Middle frontal gyrus (tissue), 1 donor: ENCODE data around the gene FAAP20.

ENCODE experiments used
- DNase-seq: peaks from one replicate; pipeline ENCODE4 v3.0.0-alpha.2; 2015; ENCODE audit warnings: low spot score; ENCODE audit errors: extremely low spot score

The FAAP20 gene

GRCh38 chr1:2230781-2231531 is 36.4 kb upstream of the FAAP20 start:
- DNase-seq: no peak

GRCh38 chr1:2229911-2230731 is 35.5 kb upstream of the FAAP20 start:
- DNase-seq: no peak

DNA sequence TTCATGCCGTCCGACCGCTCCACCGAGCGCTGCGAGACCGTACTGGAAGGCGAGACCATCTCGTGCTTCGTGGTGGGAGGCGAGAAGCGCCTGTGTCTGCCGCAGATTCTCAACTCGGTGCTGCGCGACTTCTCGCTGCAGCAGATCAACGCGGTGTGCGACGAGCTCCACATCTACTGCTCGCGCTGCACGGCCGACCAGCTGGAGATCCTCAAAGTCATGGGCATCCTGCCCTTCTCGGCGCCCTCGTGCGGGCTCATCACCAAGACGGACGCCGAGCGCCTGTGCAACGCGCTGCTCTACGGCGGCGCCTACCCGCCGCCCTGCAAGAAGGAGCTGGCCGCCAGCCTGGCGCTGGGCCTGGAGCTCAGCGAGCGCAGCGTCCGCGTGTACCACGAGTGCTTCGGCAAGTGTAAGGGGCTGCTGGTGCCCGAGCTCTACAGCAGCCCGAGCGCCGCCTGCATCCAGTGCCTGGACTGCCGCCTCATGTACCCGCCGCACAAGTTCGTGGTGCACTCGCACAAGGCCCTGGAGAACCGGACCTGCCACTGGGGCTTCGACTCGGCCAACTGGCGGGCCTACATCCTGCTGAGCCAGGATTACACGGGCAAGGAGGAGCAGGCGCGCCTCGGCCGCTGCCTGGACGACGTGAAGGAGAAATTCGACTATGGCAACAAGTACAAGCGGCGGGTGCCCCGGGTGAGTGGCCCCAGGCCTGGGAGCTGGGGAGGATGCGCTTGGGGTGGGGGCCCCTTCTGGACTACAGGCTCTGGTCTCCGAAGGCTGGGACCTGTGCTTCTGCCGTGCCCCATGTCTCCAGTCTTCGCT is 34.7 kb upstream of the FAAP20 start:
- DNase-seq: peak; percentile 38

DNA sequence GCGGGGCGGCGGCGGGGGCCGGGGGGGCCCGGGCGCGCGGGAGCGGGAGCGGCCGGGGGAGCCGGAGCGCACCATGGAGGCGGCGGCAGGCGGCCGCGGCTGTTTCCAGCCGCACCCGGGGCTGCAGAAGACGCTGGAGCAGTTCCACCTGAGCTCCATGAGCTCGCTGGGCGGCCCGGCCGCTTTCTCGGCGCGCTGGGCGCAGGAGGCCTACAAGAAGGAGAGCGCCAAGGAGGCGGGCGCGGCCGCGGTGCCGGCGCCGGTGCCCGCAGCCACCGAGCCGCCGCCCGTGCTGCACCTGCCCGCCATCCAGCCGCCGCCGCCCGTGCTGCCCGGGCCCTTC is 34.1 kb upstream of the FAAP20 start:
- no peak for DNase-seq

DNA sequence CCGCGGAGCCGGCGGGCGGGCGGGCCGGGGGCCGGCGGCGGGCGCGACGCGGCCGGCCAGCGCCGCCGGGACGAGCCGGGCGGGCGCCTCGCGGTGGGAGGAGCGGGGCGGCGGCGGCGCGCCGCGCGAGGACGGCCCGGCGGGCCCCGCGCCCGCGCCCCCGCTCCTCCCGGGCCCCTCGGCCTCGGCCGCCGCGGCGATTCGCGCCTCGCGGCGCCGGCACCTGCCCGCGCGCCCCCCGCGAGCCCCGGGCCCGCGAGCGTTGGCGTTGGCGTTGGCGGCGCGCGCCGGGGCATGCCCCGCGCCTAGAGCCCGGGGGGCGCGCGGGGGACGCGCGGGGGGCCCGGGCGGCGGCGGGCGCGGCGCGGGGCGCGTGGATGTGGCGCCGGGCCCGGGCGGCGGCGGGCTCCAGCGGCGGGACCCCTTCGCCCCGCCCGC is 33.6 kb upstream of the FAAP20 start, which contains the start of gene SKI:
Gene SKI, plus strand, starts transcription at position 163 of the 438 bp plus-strand sequence. CDS start 448 bp downstream, outside the sequence.
- no peak for DNase-seq

- DNase-seq: peak; percentile 91
Measured at GRCh38 chr1:2227346-2228156, 33.0 kb upstream of the FAAP20 start.

DNA sequence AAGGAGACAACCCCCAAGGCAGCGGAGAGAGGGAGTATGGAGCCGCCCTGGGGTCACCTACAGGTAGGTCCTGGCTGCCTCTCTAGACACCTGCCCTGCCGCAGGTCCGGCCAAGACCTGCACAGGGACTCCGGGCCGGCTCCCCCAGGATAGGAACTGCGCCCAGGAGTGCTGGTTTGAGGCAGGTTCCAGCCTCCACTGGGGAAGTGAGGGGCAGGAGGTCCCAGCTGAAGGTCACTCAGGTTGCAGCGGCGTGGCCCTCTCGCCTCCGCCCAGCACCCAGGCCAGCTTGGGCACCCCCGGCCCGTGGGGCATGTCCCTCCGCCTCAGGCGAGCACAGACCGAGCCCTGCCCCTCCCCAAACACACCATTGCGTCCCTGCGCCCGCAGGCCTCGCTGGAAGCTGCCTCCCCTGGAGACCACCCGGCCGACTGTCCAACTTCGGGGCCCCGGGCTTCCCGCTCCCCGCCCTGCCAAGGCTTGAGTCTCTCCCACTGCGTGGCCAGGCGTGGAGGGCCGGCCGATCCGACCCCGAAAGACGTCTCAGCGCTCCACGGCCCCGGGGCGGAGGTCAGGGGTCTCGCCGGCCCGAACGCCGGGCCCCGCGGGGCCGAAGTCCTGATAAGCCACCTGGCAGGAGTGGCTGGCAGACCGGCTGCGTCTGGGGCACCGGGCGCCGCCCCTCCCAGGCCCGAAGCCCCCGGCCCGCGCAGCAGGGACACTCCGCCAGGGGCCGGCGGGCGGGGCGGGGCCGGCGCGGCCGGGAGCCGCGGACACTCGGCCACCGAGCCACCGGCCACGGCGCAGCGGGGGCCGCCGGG is 32.2 kb upstream of the FAAP20 start:
- DNase-seq: no peak

DNA sequence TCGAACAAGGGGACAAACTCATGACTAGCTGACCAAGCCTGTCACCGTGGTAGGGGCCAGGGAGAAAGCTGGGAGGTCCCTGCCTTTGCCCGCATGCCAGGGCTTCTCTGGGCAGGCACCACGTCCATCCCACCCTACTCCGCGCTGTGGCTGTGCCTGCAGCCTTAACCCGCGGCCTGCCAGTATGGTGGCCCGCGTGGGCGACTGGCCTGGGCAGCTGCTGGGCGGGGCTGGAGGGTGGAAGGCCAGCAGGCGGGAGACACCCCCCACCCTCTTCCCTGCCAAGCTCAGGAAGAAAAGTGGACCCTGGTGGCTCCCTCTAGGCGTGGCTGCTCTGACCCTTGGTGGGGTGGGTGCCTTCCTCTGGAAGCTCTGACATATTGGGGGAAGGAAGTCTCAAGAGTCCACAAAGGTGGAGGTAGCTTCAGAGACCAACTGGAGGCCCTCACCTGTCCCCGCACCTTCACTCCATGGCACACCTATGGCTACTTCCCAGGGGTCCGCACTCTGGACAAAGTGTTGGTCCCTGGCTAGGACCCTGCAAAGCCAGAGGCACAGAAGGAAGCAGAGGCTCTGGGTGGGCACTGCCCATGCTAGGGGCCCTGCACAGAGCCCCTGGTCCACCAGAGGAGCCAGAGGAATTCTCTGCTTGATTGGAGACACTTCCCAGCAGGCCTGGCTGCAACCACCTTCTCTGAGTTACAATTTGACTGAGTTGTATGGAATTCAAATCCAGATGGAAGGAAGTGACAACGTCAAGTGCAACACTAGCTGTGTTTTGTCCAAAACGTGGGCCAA is 30.3 kb upstream of the FAAP20 start:
- DNase-seq: no peak

DNA sequence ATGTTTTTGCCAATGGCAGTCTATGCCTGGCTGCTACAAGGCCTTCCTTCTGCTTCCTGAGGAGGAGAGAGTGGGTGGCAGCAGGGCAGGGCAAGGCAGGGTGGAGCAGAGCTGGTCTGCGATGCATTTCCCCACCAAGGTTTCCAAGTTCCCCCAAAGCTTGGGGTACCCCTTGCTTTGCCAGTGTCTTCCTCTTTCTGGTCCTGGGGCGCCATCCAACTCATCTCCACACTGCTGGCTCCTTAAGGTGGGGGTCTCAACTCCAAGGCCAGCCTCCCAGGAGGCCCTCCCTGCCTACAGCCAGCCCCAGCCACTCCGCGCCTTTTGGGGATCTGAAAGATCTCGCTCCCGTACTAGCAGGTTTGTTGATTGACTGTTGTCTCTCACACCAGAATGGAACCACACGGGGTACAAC is 29.6 kb upstream of the FAAP20 start:
- DNase-seq: no peak

GRCh38 chr1:2221271-2221670 is 26.7 kb upstream of the FAAP20 start:
- no peak for DNase-seq

DNA sequence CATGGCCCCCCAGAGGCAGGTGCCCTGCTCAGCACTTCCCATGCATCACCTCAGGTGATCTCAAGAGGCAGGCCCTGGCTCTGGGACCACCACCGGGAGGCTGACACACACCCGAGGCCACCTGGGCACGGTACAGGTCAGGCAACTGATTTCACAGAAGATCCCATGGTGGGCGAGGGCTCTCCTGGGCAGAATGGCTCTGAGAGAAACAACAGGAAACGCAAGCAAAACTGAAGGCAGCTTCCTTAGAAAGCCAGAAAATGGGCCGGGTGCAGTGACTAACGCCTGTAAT is 22.1 kb upstream of the FAAP20 start:
- DNase-seq: no peak

DNA sequence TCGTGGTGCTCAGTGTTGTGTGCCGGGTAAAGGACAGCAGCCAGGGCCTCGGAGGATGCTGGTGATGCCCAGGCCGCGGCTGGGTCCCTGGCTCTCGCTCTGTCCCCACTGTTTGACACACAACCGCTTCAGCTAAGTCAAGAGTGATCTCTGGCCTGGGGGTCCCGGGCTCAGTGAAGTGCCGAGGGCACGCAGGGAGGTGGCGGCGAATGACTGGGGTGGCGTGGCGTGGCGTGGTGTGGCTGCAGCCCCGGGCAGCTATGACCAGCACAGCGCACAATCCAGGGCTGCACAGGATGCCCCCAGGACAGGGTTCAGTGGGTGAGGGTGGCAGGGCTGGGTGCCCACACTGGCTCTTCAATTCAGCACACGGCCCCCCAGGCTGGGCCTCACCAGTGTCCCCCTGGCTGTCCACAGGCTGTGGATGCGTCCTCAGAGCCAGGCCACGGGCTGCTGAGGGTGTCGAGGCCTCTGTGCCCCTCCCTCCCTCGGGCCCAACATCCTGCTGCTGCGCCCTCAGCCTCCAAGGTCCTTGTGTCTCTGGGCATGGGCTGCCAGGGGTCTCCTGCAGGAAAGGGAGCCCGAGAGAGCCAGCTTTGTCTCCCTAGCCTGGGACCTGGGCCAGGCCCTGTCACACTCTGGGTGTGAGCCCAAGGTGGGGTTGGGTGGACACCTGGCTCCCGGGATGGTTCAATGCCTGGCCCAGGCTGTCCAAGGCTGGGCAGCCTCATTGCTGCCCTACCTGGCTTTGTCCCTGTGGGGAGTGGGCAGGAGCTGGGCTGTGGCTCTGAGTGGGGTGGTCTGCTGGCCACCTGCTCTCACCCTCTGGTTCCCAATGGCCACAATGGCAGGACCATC is 21.6 kb upstream of the FAAP20 start:
- DNase-seq: no peak

DNA sequence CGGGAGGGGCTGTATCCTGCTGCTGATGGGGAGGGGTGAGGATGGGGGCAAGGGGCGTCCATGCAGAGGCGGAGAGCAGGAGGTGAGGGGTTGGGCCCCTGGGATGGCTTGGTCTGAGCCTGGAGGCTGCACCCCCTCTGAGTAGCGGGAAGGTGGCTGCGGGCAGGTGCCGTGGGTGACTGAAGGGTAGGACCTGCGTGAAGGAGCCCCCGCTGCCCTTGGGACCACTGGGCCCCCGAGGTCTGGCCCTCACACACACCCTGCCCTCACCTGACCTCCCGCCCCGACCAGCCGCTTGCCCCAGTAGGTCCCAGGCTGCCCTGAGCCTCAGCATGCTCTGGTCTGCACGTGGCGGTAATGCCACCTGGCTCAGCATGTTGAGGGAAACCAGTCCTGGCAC is 20.8 kb upstream of the FAAP20 start:
- DNase-seq: no peak

DNA sequence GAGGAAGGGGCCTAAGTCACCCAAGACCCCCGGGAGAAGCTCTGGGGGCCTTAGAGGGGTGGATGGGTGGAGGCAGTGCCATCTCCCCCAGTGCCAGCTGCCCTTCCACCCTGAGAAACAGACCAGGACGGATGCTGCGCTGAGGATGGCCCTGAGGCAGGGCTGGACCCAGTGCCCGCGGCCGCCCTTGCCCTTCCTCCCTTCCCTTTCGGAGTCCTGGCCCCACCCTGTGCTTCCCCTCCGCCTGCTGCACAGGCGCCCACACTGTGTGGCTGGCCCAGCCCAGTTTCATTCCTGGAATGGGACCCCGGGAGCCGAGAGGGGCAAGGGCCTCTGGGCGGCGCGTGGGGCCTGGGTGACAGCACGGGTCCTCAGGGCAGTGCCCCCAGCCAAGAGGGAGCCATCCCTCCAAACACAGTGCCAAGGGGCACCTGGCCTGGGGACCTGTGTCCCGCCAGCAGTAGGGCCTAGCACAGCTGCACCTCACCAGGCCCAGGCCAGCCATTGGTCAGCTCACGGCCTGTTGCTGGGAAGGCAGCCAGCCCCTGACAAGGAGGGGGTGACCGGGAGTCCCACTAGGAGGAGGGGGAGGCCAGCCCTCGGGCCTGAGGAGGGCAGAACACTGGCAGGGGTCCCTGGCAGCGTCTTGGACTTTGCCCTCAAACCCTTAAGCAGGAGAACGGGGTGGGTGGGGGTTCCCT is 20.1 kb upstream of the FAAP20 start:
- DNase-seq: no peak

DNA sequence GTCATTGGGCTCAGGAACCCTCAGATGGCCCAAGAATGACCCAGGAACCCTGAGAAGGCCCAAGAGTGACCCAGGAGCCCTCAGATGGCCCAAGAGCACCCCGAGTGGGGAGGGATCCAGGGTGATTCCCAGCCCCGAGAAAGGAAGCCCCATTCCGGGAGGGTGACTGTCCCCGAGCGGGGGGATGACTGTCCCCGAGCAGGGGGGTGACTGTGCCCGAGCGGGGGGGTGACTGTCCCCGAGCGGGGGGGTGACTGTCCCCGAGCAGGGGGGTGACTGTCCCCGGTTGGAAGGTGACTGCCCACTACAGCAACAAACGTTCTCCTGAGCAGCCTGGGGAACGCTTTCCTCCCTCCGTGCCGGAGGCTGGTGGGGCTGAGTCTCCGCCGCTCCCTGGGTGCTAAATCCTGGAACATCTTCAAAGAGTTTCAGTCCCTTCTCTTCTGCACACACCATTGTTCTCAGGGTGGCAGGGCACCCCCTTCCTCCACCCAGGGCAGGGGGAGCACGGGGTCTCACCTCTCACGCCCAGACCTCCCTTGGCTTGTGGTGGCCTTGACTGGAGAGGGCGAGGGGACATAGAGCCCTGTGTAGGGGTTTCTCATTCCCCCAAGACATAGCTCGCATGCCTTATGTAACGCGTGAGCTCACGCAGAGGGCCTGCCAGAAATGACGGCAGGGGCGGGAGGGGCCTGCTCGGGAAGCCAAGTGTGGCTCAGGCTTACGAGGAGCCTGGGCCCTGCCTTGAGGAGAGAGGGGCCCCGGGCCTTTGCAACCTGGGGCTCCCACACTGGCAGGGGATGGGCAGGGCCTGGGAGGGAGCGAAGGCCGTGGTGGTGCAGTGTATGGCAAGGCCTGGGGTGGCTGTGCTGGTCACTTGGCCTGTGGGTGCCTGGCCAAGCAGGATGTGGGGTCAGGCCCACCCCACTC is 19.3 kb upstream of the FAAP20 start:
- DNase-seq: peak; percentile 57

- DNase-seq: peak; percentile 79
Measured at GRCh38 chr1:2212532-2213491, 18.2 kb upstream of the FAAP20 start.
